ENCODE data around the gene FEM1C. TPM values are rescaled to one million over a fixed set of nuclear protein-coding genes. Genes with fewer than 3 reads are reported as not detected.

Gene FEM1C
- total RNA-seq, 1 donor from 2014 or later, result 33.7 TPM

- no peak for DNase-seq (ENCODE audit: low spot score)
Observed at GRCh38 chr5:115558388-115558956, 13.9 kb upstream of the FEM1C start.

DNA sequence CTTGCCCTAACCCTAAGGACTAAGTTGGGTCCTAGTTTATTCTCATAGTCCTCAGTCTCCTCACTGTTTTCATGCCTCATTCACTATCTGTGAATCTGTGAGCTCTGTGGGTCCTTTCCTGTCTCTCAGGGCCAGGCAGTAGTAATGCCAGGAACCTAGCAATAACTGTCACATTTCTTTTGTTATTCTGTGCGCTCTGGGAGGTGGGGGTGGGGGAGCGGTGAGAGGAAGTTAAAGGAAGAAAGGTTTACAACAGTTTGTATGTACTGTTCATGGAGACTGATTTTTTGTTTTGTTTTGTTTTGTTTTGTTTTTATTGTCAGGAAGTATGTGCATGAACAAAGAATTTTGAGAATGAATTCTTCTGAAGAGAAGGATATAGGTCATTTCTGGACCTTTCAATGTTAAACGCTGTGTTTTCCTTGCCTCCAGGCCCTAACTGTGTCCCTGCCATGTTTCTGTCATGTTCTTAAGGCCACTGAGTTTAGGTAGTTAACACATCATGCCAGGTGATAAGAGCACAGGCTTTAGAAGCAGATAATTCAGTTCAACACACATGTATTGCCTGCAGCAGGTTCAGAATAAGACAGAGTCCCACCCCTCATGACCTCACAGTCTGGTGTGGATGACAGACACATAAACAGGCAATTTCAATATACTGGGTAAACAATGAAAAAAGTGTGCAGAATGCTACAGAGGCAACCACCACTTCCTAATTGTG, 13.3 kb upstream of the FEM1C start:
- DNase-seq (ENCODE audit: low spot score), result no peak

- DNase-seq (ENCODE audit: low spot score), result no peak
Observed at GRCh38 chr5:115556276-115556675, 11.7 kb upstream of the FEM1C start.

DNA sequence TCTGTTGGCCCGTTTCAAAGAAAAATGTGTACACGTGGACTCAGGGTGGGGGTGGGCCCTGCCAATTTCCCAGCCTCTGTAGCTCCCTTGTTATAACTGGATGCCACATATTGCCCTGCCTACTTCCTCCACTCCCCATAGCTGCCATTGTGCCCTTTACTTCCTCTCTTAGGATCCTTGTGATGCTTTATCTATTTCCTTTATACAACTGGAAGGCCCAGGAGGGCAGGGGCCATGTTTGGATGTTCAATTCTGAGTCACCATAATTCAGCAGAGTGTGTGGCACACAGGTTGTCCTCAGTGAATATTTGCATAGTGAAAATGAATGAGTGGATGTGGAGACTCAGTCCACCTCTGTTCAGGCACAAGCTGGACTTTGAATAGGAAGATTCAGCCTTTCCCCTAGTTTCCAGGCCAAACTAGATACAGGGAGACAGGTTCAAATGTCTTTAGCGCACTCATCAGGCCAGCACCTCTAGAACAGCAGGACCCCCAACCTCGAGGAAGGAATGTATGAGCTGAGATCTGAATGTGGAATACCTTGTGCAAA, 10.6 kb upstream of the FEM1C start:
- DNase-seq (ENCODE audit: low spot score), result no peak

DNA sequence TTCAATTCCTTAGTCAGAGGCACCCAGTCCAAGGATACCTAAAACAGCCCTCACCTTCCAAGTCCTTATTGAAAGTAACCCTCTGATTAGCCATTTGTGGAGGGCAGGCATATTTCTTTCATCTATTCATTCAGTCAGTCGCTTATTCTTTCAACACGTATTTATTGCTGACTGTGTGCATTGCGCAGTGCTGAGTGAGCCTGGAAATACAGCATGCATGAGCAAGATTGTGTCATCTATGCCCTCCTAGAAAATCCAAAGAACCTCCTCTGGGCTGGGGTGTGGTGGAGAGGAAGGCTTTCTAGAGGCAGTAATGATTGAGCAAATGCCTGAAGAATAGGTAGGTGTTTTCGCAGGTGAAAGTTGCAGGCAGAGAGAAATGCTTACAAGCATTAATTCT, 8.5 kb upstream of the FEM1C start:
- no peak for DNase-seq (ENCODE audit: low spot score)

DNA sequence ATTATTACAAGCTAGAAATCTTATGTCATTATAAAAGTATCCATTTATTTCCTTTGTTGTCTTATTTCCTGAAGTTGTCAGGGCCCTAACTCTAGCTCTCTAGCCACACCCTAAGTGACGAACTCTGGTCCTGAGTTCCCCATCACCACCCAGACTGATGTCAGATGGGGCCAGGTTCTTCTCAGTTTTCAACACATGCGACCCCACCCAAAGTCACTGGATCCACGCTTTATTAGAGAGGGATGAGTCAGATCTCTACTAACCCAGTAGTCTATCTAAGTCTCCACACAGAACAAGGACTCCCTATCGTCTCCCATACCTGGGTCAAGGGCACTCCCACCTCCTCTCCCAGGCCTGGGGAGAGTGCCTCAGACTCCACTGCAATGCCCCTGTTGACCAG, 6.8 kb upstream of the FEM1C start:
- DNase-seq (ENCODE audit: low spot score), result peak; percentile 56

GRCh38 chr5:115549154-115549553, 4.6 kb upstream of the FEM1C start:
- DNase-seq (ENCODE audit: low spot score), result no peak

- no peak for DNase-seq (ENCODE audit: low spot score)
Observed at GRCh38 chr5:115548683-115549082, 4.1 kb upstream of the FEM1C start.

DNA sequence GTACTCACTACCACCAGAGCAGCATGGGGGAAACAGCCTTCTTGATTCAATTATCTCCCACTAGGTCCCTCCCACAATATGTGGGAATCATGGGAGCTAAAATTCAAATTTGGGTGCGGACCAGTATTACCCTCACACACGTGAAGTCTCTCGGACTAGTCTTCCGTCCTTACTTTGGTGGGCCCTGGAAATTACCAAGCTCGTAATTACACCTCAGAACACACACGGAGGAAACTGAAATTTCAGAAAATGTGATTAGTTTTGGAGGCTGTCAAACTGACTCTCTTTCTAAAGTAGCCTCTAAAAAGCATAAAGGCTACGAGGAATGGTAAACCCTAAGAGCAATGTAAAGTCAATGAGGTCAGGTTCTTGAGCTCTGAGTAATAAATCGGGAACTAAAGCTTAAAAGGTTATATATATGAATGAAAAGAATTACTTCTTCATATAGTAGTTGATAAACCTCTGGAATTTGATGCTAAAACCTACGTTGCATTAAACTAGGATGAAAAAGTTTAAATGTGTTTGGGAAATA, 842 bp upstream of the FEM1C start:
- no peak for DNase-seq (ENCODE audit: low spot score)

GRCh38 chr5:115544043-115544435, 536 bp downstream of the FEM1C start:
- DNase-seq (ENCODE audit: low spot score), result no peak

DNA sequence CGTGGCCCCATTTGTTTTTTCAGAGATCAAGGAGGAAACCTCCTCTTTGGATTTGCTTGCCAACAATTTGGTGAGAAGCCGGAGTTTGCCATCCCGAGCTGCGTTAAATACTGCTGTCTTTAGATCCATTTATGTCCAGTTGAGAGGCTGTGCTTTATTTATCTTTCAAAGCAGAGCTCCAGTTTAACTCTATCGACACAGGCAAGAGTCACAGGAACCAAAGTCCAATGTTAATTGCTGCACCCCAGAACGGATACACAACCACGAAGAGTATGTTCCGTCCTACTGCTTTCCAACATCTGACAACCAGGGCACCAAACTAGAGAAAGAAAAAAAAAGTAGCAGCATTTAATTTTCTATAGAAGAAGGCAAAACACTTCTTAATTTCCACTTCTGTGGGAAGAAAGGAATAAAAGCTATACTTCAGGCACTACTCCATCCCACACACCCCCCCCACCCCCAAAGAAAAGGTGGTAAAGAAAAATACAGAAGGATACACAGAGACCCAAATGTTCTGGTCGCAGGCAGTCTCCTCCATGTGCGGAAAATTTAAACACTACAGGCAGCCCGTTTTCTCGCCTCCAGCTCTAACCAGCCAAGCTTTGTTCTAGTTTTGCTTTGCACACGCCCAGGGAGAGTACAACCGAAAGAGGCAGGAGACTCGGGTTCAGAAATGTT, 1.1 kb downstream of the FEM1C start:
- DNase-seq (ENCODE audit: low spot score), result peak; percentile 68

DNA sequence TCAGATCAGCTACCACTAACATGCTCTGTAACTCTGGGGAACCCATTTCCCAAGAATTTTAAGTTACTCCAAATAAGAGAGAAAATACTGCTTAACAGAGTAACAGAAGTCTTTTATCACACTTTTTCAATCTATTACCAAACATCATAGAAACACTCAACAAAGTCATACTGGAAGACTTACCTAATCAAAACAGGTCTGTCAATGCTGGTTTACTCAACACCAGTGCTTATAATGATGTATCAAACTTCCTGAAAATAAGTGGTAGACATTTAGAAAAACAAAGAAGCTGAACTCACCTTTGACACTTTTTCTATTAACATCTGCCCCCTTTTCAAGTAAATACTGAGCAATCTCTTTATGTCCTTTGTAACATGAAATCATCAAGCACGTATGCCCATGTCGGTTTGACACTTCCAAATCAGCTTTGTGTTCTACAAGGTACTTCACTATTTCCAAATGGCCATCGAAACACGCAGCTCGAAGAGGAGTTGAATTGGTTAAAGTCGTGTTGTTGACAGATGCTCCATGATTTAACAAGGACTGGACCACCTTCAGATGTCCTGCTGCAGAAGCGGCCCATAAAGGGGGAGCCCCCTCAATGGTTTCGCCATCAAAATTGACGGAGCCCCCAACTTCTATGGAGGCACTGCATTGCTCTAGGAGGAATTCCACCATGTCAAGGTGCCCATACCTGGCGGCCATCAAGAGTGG, 1.8 kb downstream of the FEM1C start:
- peak; percentile 22 for DNase-seq (ENCODE audit: low spot score)

DNA sequence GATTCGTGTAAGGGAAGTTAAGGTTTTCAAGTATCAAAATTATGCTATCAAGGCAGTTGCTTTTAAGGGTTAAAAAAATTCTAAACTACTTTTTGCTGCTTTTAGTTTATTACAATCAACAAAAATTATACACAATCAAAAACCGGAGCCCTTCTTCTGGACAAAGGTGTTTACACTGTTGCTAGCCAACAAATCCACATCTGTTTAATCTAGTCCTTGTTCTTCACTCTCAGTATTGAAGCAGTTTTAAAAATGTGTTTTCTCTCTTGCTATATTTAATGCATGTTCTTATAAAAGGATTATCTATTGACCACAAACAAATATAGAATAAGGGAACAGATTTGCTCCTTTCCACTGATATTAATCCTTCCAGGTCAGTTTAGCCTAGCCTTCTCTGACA, 2.5 kb downstream of the FEM1C start:
- peak; percentile 24 for DNase-seq (ENCODE audit: low spot score)

DNA sequence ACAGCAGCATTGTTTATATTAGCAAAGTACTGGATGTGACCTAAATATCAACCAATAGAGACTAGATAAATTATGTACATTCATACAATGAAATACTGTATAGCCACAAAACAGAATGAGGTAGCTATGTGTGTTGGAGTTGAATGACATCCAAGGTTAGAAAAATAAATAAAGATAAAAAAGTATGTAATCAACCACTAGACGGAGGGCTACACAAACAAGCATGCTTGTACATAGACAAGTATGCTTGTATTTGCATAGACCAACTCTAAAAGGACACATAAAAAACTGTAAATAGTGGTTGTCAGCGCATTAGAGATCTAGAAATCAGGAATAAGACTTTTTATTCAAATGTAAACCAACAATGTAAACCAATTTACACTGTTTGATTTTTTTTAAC, 3.0 kb downstream of the FEM1C start:
- DNase-seq (ENCODE audit: low spot score), result no peak

DNA sequence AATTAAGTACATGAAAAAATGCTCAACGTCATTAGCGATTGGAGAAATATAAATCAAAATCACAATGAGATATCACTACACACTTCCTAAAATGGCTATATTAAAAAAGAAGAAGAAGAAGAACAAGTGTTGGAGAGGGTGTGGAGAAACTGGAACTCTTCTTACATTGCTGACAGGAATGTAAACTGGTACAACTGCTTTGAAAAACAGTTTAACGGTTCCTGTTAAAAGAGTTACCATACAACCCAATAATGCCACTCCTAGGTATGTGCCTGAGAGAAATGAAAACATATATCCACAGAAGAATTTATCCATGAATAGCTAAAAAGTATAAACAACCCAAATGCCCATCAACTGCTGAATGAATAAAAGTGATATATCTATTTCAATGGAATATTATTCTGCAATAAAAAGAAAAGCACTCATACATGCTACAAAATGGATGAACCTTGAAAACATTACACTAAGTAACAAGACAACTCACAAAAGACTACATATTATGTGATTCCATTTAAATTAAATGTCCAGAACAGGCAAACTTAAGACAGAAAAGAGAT, 9.0 kb downstream of the FEM1C start:
- no peak for DNase-seq (ENCODE audit: low spot score)

- peak; percentile 26 for DNase-seq (ENCODE audit: low spot score)
Observed at GRCh38 chr5:115532517-115532916, 12.1 kb downstream of the FEM1C start.

- no peak for DNase-seq (ENCODE audit: low spot score)
Observed at GRCh38 chr5:115531787-115532367, 12.7 kb downstream of the FEM1C start.

- DNase-seq (ENCODE audit: low spot score), result no peak
Observed at GRCh38 chr5:115531380-115531779, 13.2 kb downstream of the FEM1C start.

DNA sequence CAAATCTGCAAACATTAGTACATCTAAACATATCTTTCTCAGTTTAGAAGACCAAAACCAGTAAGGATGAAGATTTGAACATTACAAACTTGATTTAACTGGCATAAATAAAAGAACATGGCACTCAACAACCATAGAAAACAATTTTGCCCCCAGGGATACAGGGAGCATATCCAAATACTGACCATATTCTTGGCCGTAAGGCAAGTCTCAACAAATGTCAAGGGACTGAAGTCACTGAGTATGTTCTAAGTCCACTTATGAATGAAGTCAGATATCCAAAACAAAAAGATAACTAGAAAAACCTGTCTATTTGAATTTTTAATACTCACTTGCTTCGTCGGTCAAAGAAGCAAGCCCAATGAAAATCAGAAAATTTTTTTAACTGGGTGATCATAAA, 14.1 kb downstream of the FEM1C start:
- DNase-seq (ENCODE audit: low spot score), result no peak

GRCh38 chr5:115526604-115527003, 18.0 kb downstream of the FEM1C start:
- DNase-seq (ENCODE audit: low spot score), result no peak

DNA sequence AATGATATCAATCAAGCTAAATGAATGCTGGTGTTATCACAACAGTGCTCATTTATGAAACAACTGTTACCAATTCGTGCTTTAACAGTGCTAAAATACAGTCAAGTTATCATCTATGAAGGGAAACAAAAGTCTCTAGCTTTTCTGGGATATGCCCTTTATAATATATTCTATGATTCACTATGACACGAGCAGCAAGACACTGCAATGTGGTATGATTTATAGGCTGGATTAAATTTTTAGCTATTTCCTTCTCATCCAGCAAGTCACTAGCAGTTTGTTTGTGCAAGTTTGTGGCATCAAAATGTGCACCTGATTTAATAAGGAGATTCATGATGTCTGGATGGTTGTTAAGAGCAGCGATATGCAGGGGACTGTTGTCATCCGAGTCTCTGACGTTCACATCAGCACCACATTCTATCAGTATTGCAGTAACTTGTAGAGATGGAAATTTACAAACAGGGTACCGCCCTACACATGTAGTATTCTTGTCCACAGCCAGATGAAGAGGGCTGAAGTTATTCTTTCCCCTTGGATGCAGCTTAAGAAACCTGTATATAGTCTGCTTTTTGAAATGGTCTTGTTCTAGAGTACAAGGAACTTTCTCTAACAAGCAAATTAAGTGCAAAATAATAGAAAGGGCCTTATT, 20.3 kb downstream of the FEM1C start:
- no peak for DNase-seq (ENCODE audit: low spot score)
